ENCODE data around the gene SMPD4.
"Not testable (repeated sequence)": the region's sequence is repeated elsewhere in the genome, so short reads cannot be mapped to it uniquely, and the experiment has no call there.

- TF ChIP-seq CTCF (conservative IDR thresholded peaks at IDR 0.05 in 1 of 2, IDR thresholded peaks at IDR 0.05 in 1 of 2; ENCODE audit: low read depth in 1 of 2, low read length in 2 of 2); EZH2 (IDR thresholded peaks at IDR 0.05; ENCODE audit: low read length, missing control alignments): not testable (repeated sequence)
Measured at GRCh38 chr2:130193824-130194223, 12.4 kb upstream of the SMPD4 start.
